Progenitor cell of endocrine pancreas (in vitro differentiated cells): ENCODE measurements around the gene ADO. TPM values are rescaled to one million over a fixed set of nuclear protein-coding genes. Genes with fewer than 3 reads are reported as not detected.
"Not testable (repeated sequence)": the region's sequence is repeated elsewhere in the genome, so short reads cannot be mapped to it uniquely, and the experiment has no call there.

Experiments
- DNase-seq: peaks from one replicate; pipeline ENCODE4 v3.0.0; 2021; ENCODE audit warnings: low spot score; ENCODE audit not compliant: unreplicated experiment
- H3K27ac Mint-ChIP-seq: 2 replicates; pipeline ENCODE4 v1.8.0; 2021; ENCODE audit warnings: mild to moderate bottlenecking, moderate library complexity, mixed read lengths
- H3K27me3 Mint-ChIP-seq: 2 replicates; pipeline ENCODE4 v1.8.0; 2021; ENCODE audit warnings: mixed read lengths
- H3K36me3 Mint-ChIP-seq: 2 replicates; pipeline ENCODE4 v1.8.0; 2022; ENCODE audit warnings: mixed read lengths; ENCODE audit not compliant: insufficient read depth
- H3K4me1 Mint-ChIP-seq: 2 replicates; pipeline ENCODE4 v1.8.0; 2021; ENCODE audit warnings: low read depth, mixed read lengths
- H3K4me3 Mint-ChIP-seq: 2 replicates; pipeline ENCODE4 v1.8.0; 2021; ENCODE audit warnings: low read depth, mild to moderate bottlenecking, moderate library complexity, mixed read lengths
- H3K9me3 Mint-ChIP-seq: 2 replicates; pipeline ENCODE4 v1.8.0; 2021; ENCODE audit warnings: low read depth, mixed read lengths
- total RNA-seq: library from RNA; stranded (reverse); gene quantifications from 2 replicates; pipeline ENCODE4 v1.2.1, GENCODE V29; 2021
- TF ChIP-seq, protein P1 (sequence below): fragments of 200-600 bp; sonication (generic); IDR thresholded peaks from one replicate; pipeline ENCODE4 v1.5.0; 2021; ENCODE audit warnings: antibody characterized with exemption, mild to moderate bottlenecking; ENCODE audit not compliant: unreplicated experiment

ADO gene
- total RNA-seq, 1 donor from 2014 or later = 22.9 TPM

GRCh38 chr10:62766386-62766785, 38.1 kb upstream of the ADO start:
- Mint-ChIP-seq H3K27ac (no peak overlapping the region), H3K36me3 (no peaks in the 10 kb centered on the region), H3K4me3 (no peak overlapping the region), H3K27me3 (no peaks in the 10 kb centered on the region), H3K4me1 (peaks cover 3% of the 10 kb centered on the region), H3K9me3 (no peaks in the 10 kb centered on the region)
- TF ChIP-seq, protein P1, sequence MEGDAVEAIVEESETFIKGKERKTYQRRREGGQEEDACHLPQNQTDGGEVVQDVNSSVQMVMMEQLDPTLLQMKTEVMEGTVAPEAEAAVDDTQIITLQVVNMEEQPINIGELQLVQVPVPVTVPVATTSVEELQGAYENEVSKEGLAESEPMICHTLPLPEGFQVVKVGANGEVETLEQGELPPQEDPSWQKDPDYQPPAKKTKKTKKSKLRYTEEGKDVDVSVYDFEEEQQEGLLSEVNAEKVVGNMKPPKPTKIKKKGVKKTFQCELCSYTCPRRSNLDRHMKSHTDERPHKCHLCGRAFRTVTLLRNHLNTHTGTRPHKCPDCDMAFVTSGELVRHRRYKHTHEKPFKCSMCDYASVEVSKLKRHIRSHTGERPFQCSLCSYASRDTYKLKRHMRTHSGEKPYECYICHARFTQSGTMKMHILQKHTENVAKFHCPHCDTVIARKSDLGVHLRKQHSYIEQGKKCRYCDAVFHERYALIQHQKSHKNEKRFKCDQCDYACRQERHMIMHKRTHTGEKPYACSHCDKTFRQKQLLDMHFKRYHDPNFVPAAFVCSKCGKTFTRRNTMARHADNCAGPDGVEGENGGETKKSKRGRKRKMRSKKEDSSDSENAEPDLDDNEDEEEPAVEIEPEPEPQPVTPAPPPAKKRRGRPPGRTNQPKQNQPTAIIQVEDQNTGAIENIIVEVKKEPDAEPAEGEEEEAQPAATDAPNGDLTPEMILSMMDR = no peak
- no peak for DNase-seq

- no peak overlapping the region for H3K27ac Mint-ChIP-seq
- H3K27me3 Mint-ChIP-seq = peaks cover 5% of the 10 kb centered on the region
- H3K4me1 Mint-ChIP-seq = peaks cover 2% of the 10 kb centered on the region
- TF ChIP-seq, protein P1 = no peak
- DNase-seq = no peak
- H3K36me3 Mint-ChIP-seq = no peaks in the 10 kb centered on the region
- H3K9me3 Mint-ChIP-seq = no peaks in the 10 kb centered on the region
- H3K4me3 Mint-ChIP-seq = no peak overlapping the region
Observed at GRCh38 chr10:62769574-62770242, 34.8 kb upstream of the ADO start.

DNA sequence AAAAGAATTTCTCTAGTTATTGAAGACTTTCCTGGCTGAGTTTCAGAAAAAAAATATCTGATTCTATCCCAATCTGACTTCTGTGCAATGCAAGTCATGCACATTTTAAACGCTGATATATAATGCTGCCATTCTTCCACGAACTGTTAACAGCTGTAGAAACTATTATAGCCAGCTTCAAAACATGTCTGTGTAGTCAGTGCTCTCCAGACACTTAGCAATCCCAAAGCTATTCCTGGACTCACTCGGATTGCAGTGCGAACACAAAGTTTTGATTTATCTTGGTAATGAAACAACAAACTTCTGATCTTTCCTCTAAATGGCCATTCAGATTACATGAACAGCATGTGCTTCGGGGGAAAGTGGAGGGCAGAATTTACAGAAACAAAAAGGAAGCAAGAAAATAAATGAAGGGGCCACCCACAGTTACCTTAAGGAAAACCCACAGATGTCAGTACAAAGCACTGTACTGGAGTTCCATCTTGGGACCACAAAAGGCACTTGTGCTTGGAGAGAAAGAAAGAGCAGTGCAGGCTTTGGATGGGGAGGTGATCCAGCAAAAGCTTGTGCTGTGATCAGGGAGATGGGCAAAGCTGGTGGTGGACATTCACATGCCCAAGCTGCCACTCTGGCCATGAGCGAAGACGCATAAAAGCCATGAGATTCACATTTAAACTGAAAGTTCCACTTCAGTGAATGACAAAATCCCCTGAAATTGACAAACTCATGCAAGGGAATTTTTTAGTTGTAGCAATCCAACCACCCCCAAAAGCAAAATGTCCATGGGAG, 32.1 kb upstream of the ADO start:
- no peaks in the 10 kb centered on the region for H3K36me3 Mint-ChIP-seq

GRCh38 chr10:62778125-62778524, 26.4 kb upstream of the ADO start:
- Mint-ChIP-seq H3K36me3 (no peaks in the 10 kb centered on the region), H3K4me3 (no peak overlapping the region), H3K27me3 (no peaks in the 10 kb centered on the region), H3K9me3 (no peaks in the 10 kb centered on the region), H3K27ac (no peak overlapping the region), H3K4me1 (no peaks in the 10 kb centered on the region)
- TF ChIP-seq, protein P1 = no peak
- no peak for DNase-seq

More for the DNA sequence above, 32.1 kb upstream of the ADO start:
- TF ChIP-seq, protein P1 = no peak
- no peaks in the 10 kb centered on the region for H3K9me3 Mint-ChIP-seq
- H3K4me3 Mint-ChIP-seq = no peak overlapping the region
- DNase-seq = no peak
- H3K4me1 Mint-ChIP-seq = no peaks in the 10 kb centered on the region
- H3K27ac Mint-ChIP-seq = no peak overlapping the region
- H3K27me3 Mint-ChIP-seq = peaks cover 5% of the 10 kb centered on the region

DNA sequence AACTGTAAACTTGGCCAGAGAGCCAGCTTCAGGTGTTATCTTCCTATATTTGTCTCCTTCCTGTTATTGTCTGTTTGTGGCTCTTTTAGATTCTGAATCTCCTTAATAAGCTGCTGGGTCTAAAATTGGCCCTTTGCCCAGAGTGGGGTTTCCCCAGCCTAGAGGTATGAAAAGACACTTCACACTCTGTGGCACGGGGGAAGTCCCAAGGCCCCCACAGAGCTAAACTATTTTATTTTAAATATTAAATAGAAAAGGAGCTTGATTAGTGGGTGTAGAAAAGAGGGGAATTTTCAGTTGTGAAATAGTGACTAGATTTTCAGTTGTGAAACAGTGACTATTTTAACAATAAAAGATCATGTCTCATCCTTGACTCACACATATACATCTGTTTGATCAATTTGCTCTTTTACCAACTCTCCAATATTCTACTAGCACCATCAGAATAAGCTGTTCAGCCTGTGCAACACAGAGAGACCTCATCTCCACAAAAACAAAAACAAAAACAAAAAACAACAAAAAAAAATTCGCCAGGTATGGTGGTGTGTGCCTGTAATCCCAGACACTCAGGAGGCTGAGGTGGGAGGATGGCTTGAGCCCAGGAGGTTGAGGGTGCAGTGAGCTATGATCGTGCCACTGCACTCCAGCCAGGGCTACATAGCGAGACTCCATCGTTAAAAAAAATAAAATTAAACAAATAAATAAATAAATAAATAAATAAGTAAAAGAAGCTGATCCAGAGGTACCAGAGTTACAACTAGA, 24.9 kb upstream of the ADO start:
- Mint-ChIP-seq H3K36me3 (peaks cover 2% of the 10 kb centered on the region), H3K27me3 (no peaks in the 10 kb centered on the region)
- DNase-seq = no peak

DNA sequence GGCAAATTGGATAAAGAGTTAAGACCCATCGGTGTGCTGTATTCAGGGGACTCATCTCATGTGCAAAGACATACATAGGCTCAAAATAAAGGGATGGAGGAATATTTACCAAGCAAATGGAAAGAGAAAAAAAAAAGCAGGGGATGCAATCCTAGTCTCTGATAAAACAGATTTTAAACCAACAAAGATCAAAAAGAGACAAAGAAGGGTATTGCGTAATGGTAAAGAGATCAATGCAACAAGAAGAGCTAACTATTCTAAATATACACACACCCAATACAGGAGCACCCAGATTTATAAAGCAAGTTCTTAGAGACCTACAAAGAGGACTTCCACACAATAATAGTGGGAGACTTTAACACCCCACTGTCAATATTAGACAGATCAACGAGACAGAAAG, 20.0 kb upstream of the ADO start:
- DNase-seq, H3K4me3 Mint-ChIP-seq, H3K27me3 Mint-ChIP-seq, H3K27ac Mint-ChIP-seq, H3K36me3 Mint-ChIP-seq, H3K4me1 Mint-ChIP-seq: not testable (repeated sequence)
- peaks cover 18% of the 10 kb centered on the region for H3K9me3 Mint-ChIP-seq

More for the DNA sequence above, 24.9 kb upstream of the ADO start:
- Mint-ChIP-seq H3K4me3 (no peak overlapping the region), H3K4me1 (no peaks in the 10 kb centered on the region), H3K9me3 (peaks cover 5% of the 10 kb centered on the region), H3K27ac (no peak overlapping the region)
- TF ChIP-seq, protein P1 = no peak

GRCh38 chr10:62788285-62788684, 16.2 kb upstream of the ADO start:
- not testable (repeated sequence) for H3K4me1 Mint-ChIP-seq, H3K4me3 Mint-ChIP-seq, DNase-seq, H3K27me3 Mint-ChIP-seq, H3K36me3 Mint-ChIP-seq
- peak overlapping the region; percentile 62 for H3K27ac Mint-ChIP-seq
- peaks cover 18% of the 10 kb centered on the region for H3K9me3 Mint-ChIP-seq
